ENCODE measurements around the gene TTC7B.

Gene TTC7B

DNA sequence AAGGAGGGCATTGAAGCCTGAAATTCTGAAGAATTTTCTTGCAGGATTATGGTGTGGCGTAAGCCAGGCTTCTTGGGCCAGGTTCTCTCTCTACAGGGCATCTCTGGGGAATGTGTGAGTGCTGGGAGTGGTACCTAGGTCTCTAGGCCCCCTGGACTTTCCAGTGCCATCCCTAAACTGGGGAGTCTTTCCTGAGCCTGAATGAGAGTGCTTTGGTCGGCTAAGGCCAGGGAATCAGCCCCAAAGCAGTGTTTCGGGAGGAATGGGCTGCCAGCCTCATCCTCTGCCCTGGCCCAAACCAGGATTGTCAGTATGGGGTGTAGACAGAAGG lies 325.5 kb downstream of the TTC7B start:
- H3K4me3 ChIP-seq (ENCODE audit: low read depth, low read length) = no peak overlapping the region
- no peaks in the 10 kb centered on the region for H3K9me3 ChIP-seq (ENCODE audit: control insufficient read depth, low read length)
- H3K4me2 ChIP-seq (ENCODE audit: low read length) = no peak overlapping the region
- H2AFZ ChIP-seq = peak overlapping the region; percentile 65
- no peaks in the 10 kb centered on the region for H3K36me3 ChIP-seq (ENCODE audit: control insufficient read depth, insufficient read depth, low read length)
- TF ChIP-seq, protein P1, sequence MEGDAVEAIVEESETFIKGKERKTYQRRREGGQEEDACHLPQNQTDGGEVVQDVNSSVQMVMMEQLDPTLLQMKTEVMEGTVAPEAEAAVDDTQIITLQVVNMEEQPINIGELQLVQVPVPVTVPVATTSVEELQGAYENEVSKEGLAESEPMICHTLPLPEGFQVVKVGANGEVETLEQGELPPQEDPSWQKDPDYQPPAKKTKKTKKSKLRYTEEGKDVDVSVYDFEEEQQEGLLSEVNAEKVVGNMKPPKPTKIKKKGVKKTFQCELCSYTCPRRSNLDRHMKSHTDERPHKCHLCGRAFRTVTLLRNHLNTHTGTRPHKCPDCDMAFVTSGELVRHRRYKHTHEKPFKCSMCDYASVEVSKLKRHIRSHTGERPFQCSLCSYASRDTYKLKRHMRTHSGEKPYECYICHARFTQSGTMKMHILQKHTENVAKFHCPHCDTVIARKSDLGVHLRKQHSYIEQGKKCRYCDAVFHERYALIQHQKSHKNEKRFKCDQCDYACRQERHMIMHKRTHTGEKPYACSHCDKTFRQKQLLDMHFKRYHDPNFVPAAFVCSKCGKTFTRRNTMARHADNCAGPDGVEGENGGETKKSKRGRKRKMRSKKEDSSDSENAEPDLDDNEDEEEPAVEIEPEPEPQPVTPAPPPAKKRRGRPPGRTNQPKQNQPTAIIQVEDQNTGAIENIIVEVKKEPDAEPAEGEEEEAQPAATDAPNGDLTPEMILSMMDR (IDR thresholded peaks at IDR 0.05) = no peak
- peaks cover 44% of the 10 kb centered on the region for H3K4me1 ChIP-seq
- no peak overlapping the region for H3K9ac ChIP-seq
- H3K27ac ChIP-seq = peak overlapping the region; percentile 91
- no peaks in the 10 kb centered on the region for H3K79me2 ChIP-seq
- H3K27me3 ChIP-seq (ENCODE audit: control insufficient read depth, insufficient read depth, low read length) = no peaks in the 10 kb centered on the region

GRCh38 chr14:90489916-90490719 lies 326.1 kb downstream of the TTC7B start:
- H3K36me3 ChIP-seq (ENCODE audit: control insufficient read depth, insufficient read depth, low read length) = no peaks in the 10 kb centered on the region
- H3K4me2 ChIP-seq (ENCODE audit: low read length) = no peak overlapping the region
- H3K27me3 ChIP-seq (ENCODE audit: control insufficient read depth, insufficient read depth, low read length) = no peaks in the 10 kb centered on the region
- H3K9ac ChIP-seq = no peak overlapping the region
- no peaks in the 10 kb centered on the region for H3K9me3 ChIP-seq (ENCODE audit: control insufficient read depth, low read length)
- H2AFZ ChIP-seq = peak overlapping the region; percentile 65
- peak overlapping the region; percentile 91 for H3K27ac ChIP-seq
- H3K4me1 ChIP-seq = peaks cover 40% of the 10 kb centered on the region
- H3K79me2 ChIP-seq = no peaks in the 10 kb centered on the region
- TF ChIP-seq, protein P1 (IDR thresholded peaks at IDR 0.05) = no peak
- H3K4me3 ChIP-seq (ENCODE audit: low read depth, low read length) = no peak overlapping the region

DNA sequence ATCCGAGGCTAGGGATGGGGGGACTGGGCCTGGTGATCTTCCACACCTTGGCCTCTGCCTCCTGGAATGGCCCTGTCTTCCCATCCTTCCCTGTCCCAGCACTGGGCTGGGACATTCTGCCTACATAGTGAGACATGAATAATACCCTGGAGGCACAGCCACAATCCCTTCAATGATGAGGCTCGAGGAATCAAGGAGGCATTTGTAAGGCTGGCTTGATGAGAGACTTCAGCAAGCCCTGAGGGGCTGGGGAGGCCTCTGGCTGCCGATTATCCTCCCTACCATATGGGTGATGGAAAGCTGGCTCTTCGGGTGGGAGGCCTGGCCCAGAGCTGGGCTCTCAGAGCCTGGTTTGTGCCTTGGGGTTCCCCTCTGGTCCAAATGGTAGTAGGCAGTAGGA lies 326.9 kb downstream of the TTC7B start:
- H3K79me2 ChIP-seq = no peaks in the 10 kb centered on the region
- H3K27ac ChIP-seq = peak overlapping the region; percentile 91
- H3K4me3 ChIP-seq (ENCODE audit: low read depth, low read length) = no peak overlapping the region
- no peak overlapping the region for H3K9ac ChIP-seq
- H3K27me3 ChIP-seq (ENCODE audit: control insufficient read depth, insufficient read depth, low read length) = no peaks in the 10 kb centered on the region
- H3K4me1 ChIP-seq = peaks cover 36% of the 10 kb centered on the region
- TF ChIP-seq, protein P1 (IDR thresholded peaks at IDR 0.05) = no peak
- no peak overlapping the region for H2AFZ ChIP-seq
- H3K36me3 ChIP-seq (ENCODE audit: control insufficient read depth, insufficient read depth, low read length) = no peaks in the 10 kb centered on the region
- H3K4me2 ChIP-seq (ENCODE audit: low read length) = no peak overlapping the region
- H3K9me3 ChIP-seq (ENCODE audit: control insufficient read depth, low read length) = no peaks in the 10 kb centered on the region

DNA sequence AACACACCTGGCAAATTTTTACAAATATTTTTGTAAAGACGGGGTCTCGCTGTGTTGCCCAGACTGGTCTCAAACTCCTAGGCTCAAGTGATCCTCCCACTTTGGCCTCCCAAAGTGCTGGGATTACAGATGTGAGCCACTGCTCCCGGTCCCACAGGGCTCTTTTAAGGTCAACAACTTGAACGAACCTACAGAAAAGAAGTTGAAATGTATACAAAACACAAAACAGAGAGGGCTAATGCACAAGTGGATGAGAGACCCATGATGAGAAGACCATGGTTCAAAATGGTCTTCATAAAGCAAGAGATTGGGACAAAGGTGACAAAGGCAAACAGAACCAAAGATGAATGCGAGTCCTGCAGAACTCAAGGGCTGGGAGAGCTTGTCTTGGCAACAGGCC lies 328.0 kb downstream of the TTC7B start:
- no peaks in the 10 kb centered on the region for H3K27me3 ChIP-seq (ENCODE audit: control insufficient read depth, insufficient read depth, low read length)
- H3K27ac ChIP-seq = no peak overlapping the region
- H3K79me2 ChIP-seq = no peaks in the 10 kb centered on the region
- no peak overlapping the region for H3K4me2 ChIP-seq (ENCODE audit: low read length)
- no peak overlapping the region for H3K9ac ChIP-seq
- no peak overlapping the region for H3K4me3 ChIP-seq (ENCODE audit: low read depth, low read length)
- no peak overlapping the region for H2AFZ ChIP-seq
- no peaks in the 10 kb centered on the region for H3K36me3 ChIP-seq (ENCODE audit: control insufficient read depth, insufficient read depth, low read length)
- peaks cover 41% of the 10 kb centered on the region for H3K4me1 ChIP-seq
- no peaks in the 10 kb centered on the region for H3K9me3 ChIP-seq (ENCODE audit: control insufficient read depth, low read length)
- TF ChIP-seq, protein P1 (IDR thresholded peaks at IDR 0.05) = no peak

GRCh38 chr14:90487462-90487861 lies 328.8 kb downstream of the TTC7B start:
- H3K79me2 ChIP-seq = no peaks in the 10 kb centered on the region
- no peaks in the 10 kb centered on the region for H3K9me3 ChIP-seq (ENCODE audit: control insufficient read depth, low read length)
- peaks cover 47% of the 10 kb centered on the region for H3K4me1 ChIP-seq
- TF ChIP-seq, protein P1 (IDR thresholded peaks at IDR 0.05) = no peak
- peak overlapping the region; percentile 76 for H3K27ac ChIP-seq
- H3K36me3 ChIP-seq (ENCODE audit: control insufficient read depth, insufficient read depth, low read length) = no peaks in the 10 kb centered on the region
- H2AFZ ChIP-seq = peak overlapping the region; percentile 72
- H3K9ac ChIP-seq = no peak overlapping the region
- no peak overlapping the region for H3K4me2 ChIP-seq (ENCODE audit: low read length)
- no peaks in the 10 kb centered on the region for H3K27me3 ChIP-seq (ENCODE audit: control insufficient read depth, insufficient read depth, low read length)
- H3K4me3 ChIP-seq (ENCODE audit: low read depth, low read length) = no peak overlapping the region

Data from parathyroid adenoma (tissue), 2 donors.